ENCODE data around the gene CACHD1.

DNA sequence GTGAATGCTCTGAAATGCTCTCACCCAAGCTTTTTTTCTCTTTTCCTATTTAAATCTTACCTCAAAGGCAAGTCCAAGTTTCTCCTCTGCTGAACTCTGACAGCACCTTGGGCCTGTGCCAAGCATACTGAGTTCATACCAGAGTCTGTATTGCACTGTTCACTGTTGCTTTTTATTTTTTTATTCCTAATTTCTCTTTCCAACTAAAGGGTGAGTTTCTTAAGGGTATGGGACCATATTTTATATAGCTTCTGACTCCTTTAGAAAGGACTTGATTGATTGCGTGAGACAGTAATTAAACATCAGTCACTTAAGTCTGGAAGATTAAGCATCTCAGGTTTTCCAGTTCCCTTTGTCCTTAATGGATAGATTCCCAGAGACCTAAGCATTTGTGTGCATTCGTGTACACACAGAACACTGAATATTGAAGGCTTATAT, 69.9 kb downstream of the CACHD1 start:
- TF ChIP-seq TCF7L2 (IDR thresholded peaks at IDR 0.05; ENCODE audit: low read depth, low read length) (no peak), POLR2AphosphoS5 (IDR thresholded peaks at IDR 0.05; ENCODE audit: low read depth, low read length) (no peak)
- TF ChIP-seq, protein P1, sequence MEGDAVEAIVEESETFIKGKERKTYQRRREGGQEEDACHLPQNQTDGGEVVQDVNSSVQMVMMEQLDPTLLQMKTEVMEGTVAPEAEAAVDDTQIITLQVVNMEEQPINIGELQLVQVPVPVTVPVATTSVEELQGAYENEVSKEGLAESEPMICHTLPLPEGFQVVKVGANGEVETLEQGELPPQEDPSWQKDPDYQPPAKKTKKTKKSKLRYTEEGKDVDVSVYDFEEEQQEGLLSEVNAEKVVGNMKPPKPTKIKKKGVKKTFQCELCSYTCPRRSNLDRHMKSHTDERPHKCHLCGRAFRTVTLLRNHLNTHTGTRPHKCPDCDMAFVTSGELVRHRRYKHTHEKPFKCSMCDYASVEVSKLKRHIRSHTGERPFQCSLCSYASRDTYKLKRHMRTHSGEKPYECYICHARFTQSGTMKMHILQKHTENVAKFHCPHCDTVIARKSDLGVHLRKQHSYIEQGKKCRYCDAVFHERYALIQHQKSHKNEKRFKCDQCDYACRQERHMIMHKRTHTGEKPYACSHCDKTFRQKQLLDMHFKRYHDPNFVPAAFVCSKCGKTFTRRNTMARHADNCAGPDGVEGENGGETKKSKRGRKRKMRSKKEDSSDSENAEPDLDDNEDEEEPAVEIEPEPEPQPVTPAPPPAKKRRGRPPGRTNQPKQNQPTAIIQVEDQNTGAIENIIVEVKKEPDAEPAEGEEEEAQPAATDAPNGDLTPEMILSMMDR (IDR thresholded peaks at IDR 0.05) = no peak
- TF ChIP-seq, protein P2, sequence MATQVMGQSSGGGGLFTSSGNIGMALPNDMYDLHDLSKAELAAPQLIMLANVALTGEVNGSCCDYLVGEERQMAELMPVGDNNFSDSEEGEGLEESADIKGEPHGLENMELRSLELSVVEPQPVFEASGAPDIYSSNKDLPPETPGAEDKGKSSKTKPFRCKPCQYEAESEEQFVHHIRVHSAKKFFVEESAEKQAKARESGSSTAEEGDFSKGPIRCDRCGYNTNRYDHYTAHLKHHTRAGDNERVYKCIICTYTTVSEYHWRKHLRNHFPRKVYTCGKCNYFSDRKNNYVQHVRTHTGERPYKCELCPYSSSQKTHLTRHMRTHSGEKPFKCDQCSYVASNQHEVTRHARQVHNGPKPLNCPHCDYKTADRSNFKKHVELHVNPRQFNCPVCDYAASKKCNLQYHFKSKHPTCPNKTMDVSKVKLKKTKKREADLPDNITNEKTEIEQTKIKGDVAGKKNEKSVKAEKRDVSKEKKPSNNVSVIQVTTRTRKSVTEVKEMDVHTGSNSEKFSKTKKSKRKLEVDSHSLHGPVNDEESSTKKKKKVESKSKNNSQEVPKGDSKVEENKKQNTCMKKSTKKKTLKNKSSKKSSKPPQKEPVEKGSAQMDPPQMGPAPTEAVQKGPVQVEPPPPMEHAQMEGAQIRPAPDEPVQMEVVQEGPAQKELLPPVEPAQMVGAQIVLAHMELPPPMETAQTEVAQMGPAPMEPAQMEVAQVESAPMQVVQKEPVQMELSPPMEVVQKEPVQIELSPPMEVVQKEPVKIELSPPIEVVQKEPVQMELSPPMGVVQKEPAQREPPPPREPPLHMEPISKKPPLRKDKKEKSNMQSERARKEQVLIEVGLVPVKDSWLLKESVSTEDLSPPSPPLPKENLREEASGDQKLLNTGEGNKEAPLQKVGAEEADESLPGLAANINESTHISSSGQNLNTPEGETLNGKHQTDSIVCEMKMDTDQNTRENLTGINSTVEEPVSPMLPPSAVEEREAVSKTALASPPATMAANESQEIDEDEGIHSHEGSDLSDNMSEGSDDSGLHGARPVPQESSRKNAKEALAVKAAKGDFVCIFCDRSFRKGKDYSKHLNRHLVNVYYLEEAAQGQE (IDR thresholded peaks at IDR 0.05; ENCODE audit: insufficient read depth in 1 of 2, low read depth in 2 of 2, low read length in 1 of 2) = no peak
